T47D (cell line): Measurements from ENCODE around the gene EXOC2.
"Not testable (repeated sequence)": the region's sequence is repeated elsewhere in the genome, so short reads cannot be mapped to it uniquely, and the experiment has no call there.

ENCODE experiments used
- DNase-seq, 2 experiments: peaks; one replicate each; pipeline versions ENCODE4 v3.0.0 to v3.0.0-alpha.2; 2011 to 2012; ENCODE audit warnings: low read depth in 1 of 2, low spot score in 1 of 2
- JUND ChIP-seq: IDR thresholded peaks from 2 replicates; pipeline ENCODE4 v1.6.1; 2012; ENCODE audit warnings: low read depth
- in situ Hi-C: cut with HindIII; loops from 2 replicates; pipeline ENCODE4 v1.10.0; 2016; ENCODE audit warnings: low sequenced_read_pairs, low pct_unique_long_range_greater_than_20kb

EXOC2 gene

DNA sequence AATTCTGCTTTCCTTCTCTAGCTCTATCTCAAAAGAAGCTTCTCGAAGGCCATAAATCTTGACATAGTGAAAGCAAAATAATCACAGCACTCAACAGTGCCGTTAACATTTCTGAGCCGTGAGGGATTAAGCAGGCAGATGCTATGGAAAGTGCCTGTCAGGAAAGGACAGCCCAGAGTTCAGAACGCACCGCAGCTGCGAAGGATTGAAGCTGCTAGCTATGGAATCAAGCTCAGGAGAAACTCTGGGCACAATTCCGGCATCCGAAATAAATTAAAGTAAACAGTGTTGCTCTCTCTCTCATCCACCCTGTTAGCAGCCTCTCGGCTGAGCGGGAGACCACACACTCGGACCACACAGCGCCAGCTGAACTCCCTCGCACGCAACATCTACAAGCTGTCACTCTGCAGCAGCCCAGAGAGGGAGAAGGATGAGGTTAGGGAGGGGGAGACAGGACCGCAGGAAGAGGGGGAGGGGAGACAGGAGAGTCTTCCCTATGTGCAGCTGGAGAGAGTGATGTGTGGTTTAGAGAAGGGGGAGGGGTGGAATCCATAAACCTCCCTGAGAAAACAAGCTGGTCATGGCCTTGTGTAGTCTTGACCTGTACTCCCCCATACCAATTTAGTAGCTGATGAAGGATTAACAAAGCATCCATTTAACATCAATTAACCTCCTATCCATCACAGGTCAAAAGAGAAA is 9.0 kb downstream of the EXOC2 start:
- DNase-seq = no peak
- in situ Hi-C loops = no loop called here
- TF ChIP-seq JUND = no peak

DNA sequence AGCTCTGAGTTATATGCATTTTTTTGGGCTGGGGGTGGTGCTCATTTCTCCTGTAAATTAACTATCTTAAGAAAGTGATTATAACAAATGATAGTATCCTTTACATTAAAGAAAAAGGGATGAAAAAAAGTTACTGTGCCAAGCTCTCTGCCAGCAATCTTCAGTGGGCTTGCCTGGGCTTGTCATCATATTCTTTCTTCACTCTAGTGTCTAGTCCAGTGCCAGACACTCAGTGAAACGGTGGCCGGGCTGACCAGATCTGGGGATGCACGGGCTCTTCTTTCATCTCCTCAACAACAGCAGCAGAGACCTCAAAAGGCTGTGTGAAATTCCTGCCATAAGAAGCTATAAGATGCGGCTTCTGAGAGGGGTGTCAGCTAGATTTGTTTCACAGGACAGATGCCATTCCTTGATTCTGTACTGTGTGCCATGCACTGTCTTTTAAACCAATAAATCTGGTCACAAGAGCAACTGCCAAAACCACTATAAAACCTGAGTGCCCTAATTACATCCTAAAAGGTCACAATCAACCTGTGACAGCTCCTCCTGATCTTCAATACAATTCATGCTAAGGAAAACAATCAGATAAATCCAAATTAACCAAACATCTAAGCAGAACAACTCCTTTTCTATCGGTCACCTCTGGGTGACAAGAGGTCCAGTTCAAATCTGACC is 12.1 kb downstream of the EXOC2 start:
- in situ Hi-C loops = no loop called here
- DNase-seq = no peak
- TF ChIP-seq JUND = no peak

GRCh38 chr6:680251-680650 is 12.7 kb downstream of the EXOC2 start:
- in situ Hi-C loops = no loop called here
- no peak for TF ChIP-seq JUND
- DNase-seq = no peak

DNA sequence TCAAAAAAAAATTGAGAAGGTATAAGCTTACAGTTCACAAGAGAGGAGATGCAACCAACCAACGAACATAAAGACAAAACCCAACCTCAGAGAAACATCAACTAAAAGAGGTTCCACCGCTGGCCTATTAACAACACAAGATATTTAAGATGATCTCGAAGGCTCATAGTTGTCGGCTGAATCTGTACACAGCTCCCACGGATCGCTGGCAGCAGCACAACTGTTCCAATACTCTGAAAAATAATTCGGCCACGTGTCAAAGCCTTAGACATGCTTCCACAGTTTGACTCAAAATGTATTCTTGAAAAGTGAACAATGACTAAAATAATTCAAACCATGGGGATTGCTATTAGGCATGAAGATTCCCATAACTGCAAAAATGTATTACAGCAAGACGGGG is 13.7 kb downstream of the EXOC2 start:
- TF ChIP-seq JUND = no peak
- DNase-seq = no peak
- in situ Hi-C loops = no loop called here

- DNase-seq = no peak
- TF ChIP-seq JUND = no peak
- in situ Hi-C loops = no loop called here
Observed at GRCh38 chr6:678520-678919, 14.4 kb downstream of the EXOC2 start.

DNA sequence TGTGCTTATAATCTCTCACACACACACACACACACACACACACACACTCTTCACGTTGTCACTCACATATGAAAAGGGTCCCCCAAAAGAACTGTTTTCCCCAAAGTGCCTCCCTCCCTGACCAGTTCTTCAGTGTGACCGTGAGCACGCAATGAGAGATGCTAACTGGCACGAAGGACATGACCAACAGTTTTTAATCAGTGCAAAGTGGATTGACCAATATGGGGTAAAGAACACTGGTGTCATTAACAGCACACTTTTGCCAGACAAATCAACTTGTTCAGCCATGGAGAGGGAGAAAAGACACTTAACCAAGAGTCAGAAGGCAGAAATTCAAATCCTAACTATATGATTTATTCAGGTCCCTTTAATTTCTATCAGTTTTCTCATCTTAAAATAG is 15.0 kb downstream of the EXOC2 start:
- TF ChIP-seq JUND = no peak
- no peak for DNase-seq
- in situ Hi-C loops = no loop called here

- in situ Hi-C loops = no loop called here
- no peak for TF ChIP-seq JUND
- DNase-seq = no peak
Observed at GRCh38 chr6:674956-675355, 18.0 kb downstream of the EXOC2 start.

DNA sequence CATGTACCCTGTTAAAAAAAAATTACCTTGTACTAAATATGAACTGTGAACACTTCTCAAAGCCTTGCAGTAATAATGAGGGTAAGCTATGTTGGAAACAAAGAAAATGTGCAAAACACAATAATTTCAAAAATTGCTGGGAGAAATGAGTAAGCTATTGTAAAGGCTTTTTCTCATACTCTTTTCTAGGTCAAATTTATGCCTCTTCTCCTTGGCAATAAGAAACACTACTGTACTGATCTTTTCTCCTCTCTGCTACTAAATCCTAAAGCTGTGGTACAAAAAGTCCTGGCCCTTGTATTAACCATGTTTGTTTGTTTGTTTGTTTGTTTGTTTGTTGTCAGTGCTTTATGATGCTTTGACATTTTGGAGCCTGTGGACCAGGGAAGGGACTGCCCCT is 18.5 kb downstream of the EXOC2 start:
- DNase-seq = no peak
- no peak for TF ChIP-seq JUND
- in situ Hi-C loops = no loop called here

DNA sequence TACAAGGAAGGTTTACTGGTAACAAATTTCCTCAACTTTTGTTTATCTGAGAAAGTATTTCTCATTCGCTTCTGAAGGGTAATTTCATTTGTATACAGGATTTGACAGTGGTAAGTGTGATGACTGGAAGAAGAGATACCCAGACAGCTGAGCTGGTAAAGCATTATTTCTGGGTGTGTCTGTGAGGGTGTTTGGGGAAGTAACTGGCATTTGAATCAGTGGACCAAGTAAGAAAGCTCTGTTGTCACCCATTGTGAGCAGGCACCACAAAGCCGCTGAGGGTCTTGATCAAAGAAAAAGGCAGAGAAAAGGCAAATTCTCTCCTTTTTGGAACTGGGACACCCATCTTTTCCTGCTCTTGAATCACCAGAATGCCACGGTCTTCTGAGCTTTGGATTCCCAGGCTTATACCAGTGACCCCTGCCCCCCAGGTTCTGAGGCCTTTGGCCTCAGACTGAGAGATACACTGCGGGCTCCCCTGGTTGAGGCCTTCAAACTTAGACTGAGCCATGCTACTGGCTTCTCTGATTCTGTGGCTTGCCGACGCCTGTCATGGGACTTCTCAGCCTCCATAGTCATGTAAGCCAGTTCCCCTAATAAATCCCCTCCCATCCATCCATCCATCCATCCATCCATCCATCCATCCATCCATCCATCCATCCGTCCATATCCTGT is 25.5 kb downstream of the EXOC2 start:
- no peak for TF ChIP-seq JUND
- no peak for DNase-seq
- in situ Hi-C loops = no loop called here

DNA sequence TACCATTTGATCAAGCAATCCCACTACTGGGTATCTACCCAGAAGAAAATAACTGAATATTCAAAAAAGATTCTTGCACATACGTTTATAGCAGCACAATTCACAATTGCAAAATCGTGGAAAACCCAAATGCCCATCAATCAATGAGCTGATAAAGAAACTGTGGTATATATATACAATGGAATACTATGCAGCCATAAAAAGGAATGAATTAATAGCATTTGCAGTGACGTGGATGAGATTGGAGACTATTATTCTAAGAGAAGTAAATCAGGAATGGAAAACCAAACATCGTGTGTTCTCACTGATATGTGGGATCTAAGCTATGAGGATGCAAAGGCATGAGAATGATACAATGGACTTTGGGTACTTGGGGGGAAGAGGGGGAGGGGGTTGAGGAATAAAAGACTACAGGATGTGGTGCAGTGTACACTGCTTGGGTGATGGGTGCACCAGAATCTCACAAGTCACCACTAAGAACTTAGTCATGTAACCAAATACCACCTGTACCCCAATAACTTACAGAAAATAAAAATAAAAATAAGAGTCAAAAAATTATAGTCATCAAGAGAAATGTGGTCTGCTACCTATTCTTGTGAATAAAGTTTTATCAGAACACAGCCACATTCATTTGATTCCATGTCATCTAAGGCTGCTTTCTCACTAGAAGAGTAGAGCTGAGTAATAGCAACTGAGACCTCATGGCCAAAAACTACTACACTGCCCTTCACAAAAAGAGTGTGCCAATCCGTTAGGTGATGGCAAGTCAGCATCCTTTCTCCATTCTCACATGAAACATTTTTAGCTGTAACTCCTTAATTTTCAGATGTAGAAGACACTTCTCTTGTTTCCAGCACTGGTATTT is 27.3 kb downstream of the EXOC2 start:
- no peak for TF ChIP-seq JUND
- in situ Hi-C loops = no loop called here
- no peak for DNase-seq

GRCh38 chr6:663788-664187 is 29.2 kb downstream of the EXOC2 start:
- in situ Hi-C loops, DNase-seq: not testable (repeated sequence)

DNA sequence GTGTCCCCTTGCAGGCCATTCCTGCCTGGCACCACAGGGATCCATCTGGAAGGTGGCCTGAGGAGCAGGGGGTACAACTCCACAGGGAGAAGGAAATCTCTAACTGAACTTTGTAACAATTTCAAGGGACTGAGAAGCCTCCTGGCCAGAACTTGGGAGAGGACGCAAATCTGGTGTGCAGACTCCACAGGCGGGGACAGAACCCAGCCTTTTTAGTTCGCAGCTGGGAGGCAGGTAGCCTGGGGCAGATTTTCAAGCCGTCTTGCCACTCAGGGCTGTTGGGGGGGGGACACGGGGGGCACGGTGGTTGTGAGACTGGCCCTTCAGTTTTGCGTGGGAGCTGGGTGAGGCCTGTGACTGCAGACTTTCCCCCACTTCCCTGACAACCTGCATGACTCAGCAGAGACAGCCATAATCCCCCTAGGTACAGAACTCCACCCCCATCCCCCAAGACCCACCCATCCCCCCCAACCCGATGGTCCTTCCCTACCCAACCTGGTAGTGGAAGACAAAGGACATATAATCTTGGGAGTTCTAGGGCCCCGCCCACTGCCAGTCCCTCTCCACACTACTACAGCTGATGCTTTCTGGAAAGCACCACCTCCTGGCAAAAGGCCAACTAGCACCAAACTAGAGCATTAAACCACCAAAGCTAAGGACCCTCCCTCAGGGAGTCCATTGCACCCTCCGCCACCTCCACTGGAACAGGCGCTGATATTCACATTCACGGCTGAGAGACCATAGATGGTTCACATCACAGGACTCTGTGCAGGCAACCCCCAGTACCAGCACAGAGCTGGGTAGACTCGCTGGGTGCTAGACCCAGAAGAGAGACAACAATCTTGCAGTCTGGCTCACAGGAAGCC is 33.0 kb downstream of the EXOC2 start:
- in situ Hi-C loops = no loop called here
- DNase-seq = no peak
- TF ChIP-seq JUND = no peak
